ENCODE results near the gene ZNF154. TPM values are rescaled to one million over a fixed set of nuclear protein-coding genes. Genes with fewer than 3 reads are reported as not detected.

ZNF154 gene
- total RNA-seq, 4 donors from 2014 or later: 1.4 to 4.4 (median 2.8) TPM

DNA sequence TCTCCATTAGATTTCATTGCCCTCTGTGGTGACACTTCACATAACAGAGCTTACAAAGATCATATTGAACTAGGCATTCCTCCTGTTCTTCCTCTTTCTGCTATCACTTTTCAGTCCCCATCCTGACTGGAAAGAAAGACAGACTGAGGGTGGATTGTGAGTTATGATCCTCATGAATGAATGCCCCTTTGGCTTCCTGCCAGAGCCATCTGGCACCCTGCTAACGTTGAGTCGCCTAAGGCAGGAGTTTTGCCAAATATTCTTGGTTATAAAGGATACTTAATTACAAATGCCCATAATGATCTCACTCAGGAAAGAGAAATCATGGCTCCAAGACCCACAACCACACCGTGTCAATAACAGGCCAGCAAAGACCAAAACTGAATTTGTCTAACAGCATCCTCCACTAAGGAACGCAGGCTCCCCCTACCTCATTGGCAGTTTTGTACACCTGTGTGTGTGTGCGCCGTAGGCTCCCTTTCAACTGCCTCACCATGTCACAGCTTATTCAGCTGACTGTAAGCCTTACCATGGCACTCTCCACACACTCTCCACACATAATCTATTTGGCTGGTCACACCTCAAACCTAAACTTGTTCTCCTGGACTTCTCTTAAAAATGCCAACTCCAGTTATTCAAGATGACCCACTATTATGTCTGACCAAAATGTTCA lies 60.5 kb downstream of the ZNF154 start:
- DNase-seq (ENCODE audit: low spot score) (no peak), ATAC-seq (ENCODE audit: low FRiP score) (no peak)
- TF ChIP-seq, protein P1, sequence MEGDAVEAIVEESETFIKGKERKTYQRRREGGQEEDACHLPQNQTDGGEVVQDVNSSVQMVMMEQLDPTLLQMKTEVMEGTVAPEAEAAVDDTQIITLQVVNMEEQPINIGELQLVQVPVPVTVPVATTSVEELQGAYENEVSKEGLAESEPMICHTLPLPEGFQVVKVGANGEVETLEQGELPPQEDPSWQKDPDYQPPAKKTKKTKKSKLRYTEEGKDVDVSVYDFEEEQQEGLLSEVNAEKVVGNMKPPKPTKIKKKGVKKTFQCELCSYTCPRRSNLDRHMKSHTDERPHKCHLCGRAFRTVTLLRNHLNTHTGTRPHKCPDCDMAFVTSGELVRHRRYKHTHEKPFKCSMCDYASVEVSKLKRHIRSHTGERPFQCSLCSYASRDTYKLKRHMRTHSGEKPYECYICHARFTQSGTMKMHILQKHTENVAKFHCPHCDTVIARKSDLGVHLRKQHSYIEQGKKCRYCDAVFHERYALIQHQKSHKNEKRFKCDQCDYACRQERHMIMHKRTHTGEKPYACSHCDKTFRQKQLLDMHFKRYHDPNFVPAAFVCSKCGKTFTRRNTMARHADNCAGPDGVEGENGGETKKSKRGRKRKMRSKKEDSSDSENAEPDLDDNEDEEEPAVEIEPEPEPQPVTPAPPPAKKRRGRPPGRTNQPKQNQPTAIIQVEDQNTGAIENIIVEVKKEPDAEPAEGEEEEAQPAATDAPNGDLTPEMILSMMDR (IDR thresholded peaks at IDR 0.05): no peak

Other genes with a start within 250 kb of the ZNF154 start
- gene ZNF772, start 231.6 kb downstream of the ZNF154 start, total RNA-seq: 10 to 100 TPM in 1 of 4 donors, 1 to 10 TPM in 3; 4.5 to 17.2 (median 8.6) TPM
- 10 to 100 TPM in 3 of 4 donors, 1 to 10 TPM in 1; 5.8 to 14.8 (median 12.5) TPM for gene ZNF419, start 221.5 kb downstream of the ZNF154 start, total RNA-seq
- gene ZNF773, start 209.3 kb downstream of the ZNF154 start, total RNA-seq: 10 to 100 TPM in 2 of 4 donors, 1 to 10 TPM in 2; 5.7 to 15.5 (median 9.6) TPM
- gene ZNF549, start 181.8 kb downstream of the ZNF154 start, total RNA-seq: 1 to 10 TPM; 2.4 to 6.6 (median 4.9) TPM
- 1 to 10 TPM; 3.7 to 8.8 (median 6.9) TPM for gene ZNF550, start 149.3 kb downstream of the ZNF154 start, total RNA-seq
- gene ZNF416, start 130.3 kb downstream of the ZNF154 start, total RNA-seq: 1 to 10 TPM; 2.0 to 6.0 (median 3.7) TPM
- gene ZIK1, start 125.1 kb downstream of the ZNF154 start, total RNA-seq: 1 to 10 TPM; 1.3 to 3.5 (median 2.5) TPM
- gene ZNF530, start 109.3 kb downstream of the ZNF154 start, total RNA-seq: 1 to 10 TPM in 3 of 4 donors, under 1 TPM in 1; 0.65 to 3.6 (median 3.0) TPM
- 10 to 100 TPM in 3 of 4 donors, 1 to 10 TPM in 1; 9.6 to 25.1 (median 13.8) TPM for gene ZNF134, start 95.0 kb downstream of the ZNF154 start, total RNA-seq
- 10 to 100 TPM in 1 of 4 donors, 1 to 10 TPM in 3; 5.3 to 15.0 (median 9.2) TPM for gene ZNF211, start 76.0 kb downstream of the ZNF154 start, total RNA-seq
- gene ZSCAN4, start 40.3 kb downstream of the ZNF154 start, total RNA-seq: not detected
- 10 to 100 TPM in 1 of 4 donors, 1 to 10 TPM in 3; 7.3 to 22.2 (median 8.1) TPM for gene ZNF551, start 27.2 kb downstream of the ZNF154 start, total RNA-seq
- 10 to 100 TPM in 1 of 4 donors, 1 to 10 TPM in 3; 3.0 to 10.2 (median 6.3) TPM for gene ZNF671, start 18.4 kb upstream of the ZNF154 start, total RNA-seq
- gene ZNF776, start 37.6 kb upstream of the ZNF154 start, total RNA-seq: 10 to 100 TPM in 2 of 4 donors, 1 to 10 TPM in 2; 5.3 to 18.1 (median 10.1) TPM
- 10 to 100 TPM; 14.3 to 21.1 (median 17.4) TPM for gene ZNF586, start 60.5 kb upstream of the ZNF154 start, total RNA-seq
- gene ZNF552, start 105.7 kb upstream of the ZNF154 start, total RNA-seq: 10 to 100 TPM in 1 of 4 donors, 1 to 10 TPM in 3; 5.7 to 17.3 (median 8.8) TPM
- gene ZNF587B, start 121.1 kb upstream of the ZNF154 start, total RNA-seq: 10 to 100 TPM; 12.7 to 39.0 (median 19.0) TPM
- 10 to 100 TPM; 11.8 to 36.3 (median 19.9) TPM for gene ZNF587, start 140.7 kb upstream of the ZNF154 start, total RNA-seq
- gene ZNF814, start 179.8 kb upstream of the ZNF154 start, total RNA-seq: 10 to 100 TPM; 13.3 to 25.9 (median 15.1) TPM
- gene ZNF417, start 207.4 kb upstream of the ZNF154 start, total RNA-seq: 10 to 100 TPM; 10.8 to 13.2 (median 11.0) TPM
- 1 to 10 TPM; 4.1 to 7.9 (median 5.5) TPM for gene ZNF418, start 226.2 kb upstream of the ZNF154 start, total RNA-seq
- 1 to 10 TPM; 3.1 to 7.9 (median 4.3) TPM for gene ZNF256, start 238.5 kb upstream of the ZNF154 start, total RNA-seq